Muscle layer of duodenum (tissue), 2 donors: ENCODE measurements around the gene GPHA2.
A peak's percentile ranks its signal among the peaks of the same experiment; 100 is the strongest.

ENCODE experiments used
- H3K27ac ChIP-seq: one replicate; pipeline ENCODE4 v1.7.0; 2013; ENCODE audit warnings: mild to moderate bottlenecking, low read length
- H3K27me3 ChIP-seq: one replicate; pipeline ENCODE4 v1.7.0; 2013; ENCODE audit warnings: low read depth, mild to moderate bottlenecking, control low read depth, low read length
- H3K36me3 ChIP-seq, 2 donors: one replicate each; pipeline ENCODE4 v1.7.0; 2013; ENCODE audit warnings: low read length in 2 of 2, control low read depth in 1 of 2, mild to moderate bottlenecking in 1 of 2; ENCODE audit not compliant: insufficient read depth in 2 of 2, control insufficient read depth in 1 of 2
- H3K4me1 ChIP-seq, 2 donors: one replicate each; pipeline ENCODE4 v1.7.0; 2013; ENCODE audit warnings: low read length in 2 of 2, mild to moderate bottlenecking in 2 of 2, control low read depth in 1 of 2, moderate library complexity in 1 of 2; ENCODE audit not compliant: insufficient read depth in 2 of 2, control insufficient read depth in 1 of 2
- H3K4me3 ChIP-seq, 2 donors: one replicate each; pipeline ENCODE4 v1.7.0; 2013; ENCODE audit warnings: low read length in 2 of 2, low read depth in 1 of 2, mild to moderate bottlenecking in 1 of 2
- H3K9me3 ChIP-seq, 2 donors: one replicate each; pipeline ENCODE4 v1.7.0; 2013; ENCODE audit warnings: low read length in 2 of 2, control low read depth in 1 of 2, mild to moderate bottlenecking in 1 of 2; ENCODE audit not compliant: control insufficient read depth in 1 of 2
- donor health status: healthy.

The GPHA2 gene

DNA sequence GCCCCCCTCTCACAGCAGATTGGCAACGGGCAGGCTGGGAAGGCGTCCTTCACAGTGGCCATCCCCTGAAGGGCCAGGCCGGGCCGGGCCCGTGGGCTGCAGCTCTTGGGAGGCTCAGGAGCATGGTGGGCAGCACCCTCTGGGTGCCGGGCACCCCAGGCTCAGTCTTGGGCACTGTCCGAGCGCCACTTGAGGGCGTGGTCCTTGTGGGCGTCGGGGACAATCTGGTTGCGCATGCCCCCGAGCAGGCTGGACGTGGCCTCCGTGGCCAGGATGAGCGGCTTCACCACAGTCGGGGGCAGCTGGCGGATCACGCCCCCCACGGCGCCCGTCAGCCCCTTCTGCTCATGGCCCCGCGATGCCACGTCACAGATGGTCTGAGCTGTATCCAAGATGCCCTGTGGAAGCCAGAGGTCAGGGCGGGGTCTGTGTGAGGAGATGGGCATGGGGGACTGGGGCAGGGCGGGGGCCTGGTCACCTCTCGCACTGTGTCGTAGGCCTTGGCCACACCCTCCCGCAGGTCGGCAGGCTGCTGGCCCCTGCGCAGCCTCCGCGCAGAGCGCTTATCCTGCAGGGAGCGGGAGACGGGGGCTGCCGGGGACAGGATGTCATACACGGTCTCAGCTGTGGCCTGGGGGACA lies 40.8 kb downstream of the GPHA2 start:
- Histone ChIP-seq H3K27me3 (no peaks in the 10 kb centered on the region), H3K27ac (no peak overlapping the region), H3K4me3 (no peak overlapping the region), H3K4me1 (no peaks in the 10 kb centered on the region), H3K9me3 (no peaks in the 10 kb centered on the region), H3K36me3 (peaks cover 5 to 54% of the 10 kb centered on the region in 2 donors)

DNA sequence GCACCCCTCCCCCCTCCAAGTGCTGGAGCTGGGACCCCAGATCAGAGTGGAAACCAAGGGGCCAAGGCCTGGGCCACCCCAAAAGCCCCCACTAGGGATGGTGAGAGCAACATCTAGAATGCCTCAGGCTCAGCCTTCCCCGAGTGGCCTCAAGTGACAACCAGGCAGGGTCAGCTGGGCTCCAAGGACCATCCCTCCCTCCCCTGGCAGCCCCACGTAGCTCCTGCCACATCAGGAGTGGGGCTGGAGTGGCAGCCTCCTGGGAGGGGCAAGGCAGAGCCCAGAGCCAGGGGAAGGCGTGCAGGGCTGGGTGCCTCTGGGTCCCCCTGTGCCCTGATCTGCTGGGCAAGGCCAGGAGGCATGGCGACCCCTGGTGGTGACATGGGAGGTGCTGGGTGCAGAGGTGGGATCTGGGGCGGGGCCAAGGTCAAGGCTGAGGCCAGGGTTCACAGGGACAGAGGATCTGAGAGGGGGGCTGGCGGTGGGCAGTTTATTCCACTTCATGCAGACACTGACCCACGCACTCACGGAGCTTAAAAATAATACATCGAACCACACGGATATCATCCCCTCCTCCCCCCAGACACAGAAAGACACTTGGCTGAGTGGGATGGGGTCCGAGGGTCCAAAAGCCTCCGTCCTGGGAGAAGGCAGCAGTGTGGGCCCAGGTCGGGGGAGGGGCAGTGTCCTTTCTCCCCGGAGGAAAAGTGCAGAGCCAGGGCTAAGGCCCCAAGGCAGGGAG lies 41.5 kb downstream of the GPHA2 start:
- peaks cover 5 to 47% of the 10 kb centered on the region in 2 donors for H3K36me3 ChIP-seq
- no peaks in the 10 kb centered on the region for H3K9me3 ChIP-seq
- H3K27ac ChIP-seq, result peak overlapping the region; percentile 69
- no peak overlapping the region for H3K4me3 ChIP-seq
- no peaks in the 10 kb centered on the region for H3K4me1 ChIP-seq
- H3K27me3 ChIP-seq, result no peaks in the 10 kb centered on the region

DNA sequence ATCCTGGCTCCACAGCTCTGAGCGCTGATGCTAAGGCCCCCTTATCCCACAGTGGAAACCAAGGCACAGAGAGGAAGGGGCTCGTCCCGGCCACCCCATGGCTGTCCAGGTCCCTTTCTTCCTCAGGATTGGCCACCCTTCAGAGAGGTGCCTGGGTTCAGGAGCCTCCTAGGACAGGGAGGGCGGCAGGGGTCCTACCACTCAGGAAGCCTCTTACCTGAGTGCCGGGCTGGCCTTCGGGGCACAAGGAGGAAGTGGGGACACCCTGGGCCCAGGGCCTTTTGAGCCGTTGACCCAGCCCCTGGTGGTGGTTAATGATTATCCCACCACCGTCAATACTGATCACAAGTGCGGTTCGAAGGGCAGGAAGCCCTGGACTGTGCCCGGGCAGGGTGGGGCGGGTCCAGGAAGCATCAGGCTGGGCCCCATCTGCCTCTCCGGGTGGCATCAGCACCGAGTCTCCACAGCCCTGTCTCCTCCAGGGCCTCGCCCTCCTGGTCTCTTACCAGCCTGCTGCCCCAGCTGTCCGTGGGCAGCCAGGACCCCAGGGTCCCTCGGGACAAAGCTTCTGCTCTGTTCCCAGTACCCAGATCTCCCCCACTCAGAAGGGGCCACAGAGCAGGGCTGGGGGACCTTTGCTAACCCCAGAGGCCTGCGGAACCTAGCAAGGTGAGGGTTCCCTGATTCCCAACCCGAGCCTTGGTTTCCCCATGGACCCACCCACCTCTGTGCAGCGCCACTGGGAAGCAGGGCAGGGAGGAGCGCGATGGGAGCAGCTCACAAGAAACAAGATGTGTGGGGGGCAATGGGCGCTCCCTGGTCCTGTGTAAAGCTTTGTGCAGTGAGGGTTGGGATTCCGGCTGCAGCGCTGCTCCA lies 42.3 kb downstream of the GPHA2 start:
- Histone ChIP-seq H3K9me3 (no peaks in the 10 kb centered on the region), H3K4me3 (peak overlapping the region in 1 of 2 donors; percentile 59), H3K27ac (peak overlapping the region; percentile 83), H3K4me1 (peaks cover 0 to under 1% of the 10 kb centered on the region in 2 donors), H3K27me3 (no peaks in the 10 kb centered on the region), H3K36me3 (peaks cover 4 to 39% of the 10 kb centered on the region in 2 donors)

DNA sequence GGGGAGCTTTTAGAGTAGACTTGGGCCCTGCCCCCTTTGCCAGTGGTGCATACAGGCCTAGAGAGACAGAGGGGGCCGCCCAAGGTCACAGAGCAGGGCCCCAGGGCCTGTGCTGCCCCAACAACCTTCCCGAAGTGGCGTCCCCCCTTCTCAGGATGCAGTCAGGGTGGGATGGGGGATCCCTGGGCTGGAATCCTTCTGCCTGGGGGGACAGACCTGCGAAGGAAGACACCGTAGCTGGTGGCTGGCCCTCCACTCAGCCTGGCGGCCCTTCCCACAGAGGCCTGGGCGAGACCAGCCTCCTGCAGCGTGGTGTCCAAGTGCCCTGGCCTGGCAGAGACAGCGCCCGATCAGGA lies 42.9 kb downstream of the GPHA2 start:
- peak overlapping the region; percentile 83 for H3K27ac ChIP-seq
- peaks cover 0 to 7% of the 10 kb centered on the region in 2 donors for H3K4me1 ChIP-seq
- H3K36me3 ChIP-seq, result peaks cover 0 to 33% of the 10 kb centered on the region in 2 donors
- H3K27me3 ChIP-seq, result no peaks in the 10 kb centered on the region
- peak overlapping the region in 1 of 2 donors; percentile 59 for H3K4me3 ChIP-seq
- no peaks in the 10 kb centered on the region for H3K9me3 ChIP-seq

DNA sequence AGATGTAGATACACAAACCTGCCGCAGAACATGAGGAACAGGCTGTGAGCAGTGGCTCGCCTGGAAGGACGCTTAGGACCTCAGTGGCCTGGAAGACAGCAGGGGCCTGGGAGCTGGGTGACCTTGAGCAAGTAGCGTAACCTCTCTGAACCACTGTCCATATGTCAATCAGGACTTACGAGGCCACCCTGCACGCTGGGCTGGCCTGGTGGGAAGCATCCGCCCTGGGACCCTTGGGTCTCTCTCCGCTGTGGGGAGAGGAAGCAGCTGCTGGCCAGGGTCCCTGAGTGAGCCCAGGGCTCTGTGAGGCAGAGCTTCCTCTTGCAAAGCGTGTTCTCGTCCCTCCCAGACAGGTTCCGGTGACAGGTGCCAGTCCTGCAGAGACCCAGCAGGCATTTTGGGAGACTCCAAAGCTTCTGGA lies 43.3 kb downstream of the GPHA2 start:
- peak overlapping the region; percentile 83 for H3K27ac ChIP-seq
- peak overlapping the region in 1 of 2 donors; percentile 59 for H3K4me3 ChIP-seq
- peaks cover 0 to 29% of the 10 kb centered on the region in 2 donors for H3K36me3 ChIP-seq
- no peaks in the 10 kb centered on the region for H3K27me3 ChIP-seq
- H3K4me1 ChIP-seq, result peaks cover 0 to 11% of the 10 kb centered on the region in 2 donors
- H3K9me3 ChIP-seq, result no peaks in the 10 kb centered on the region

DNA sequence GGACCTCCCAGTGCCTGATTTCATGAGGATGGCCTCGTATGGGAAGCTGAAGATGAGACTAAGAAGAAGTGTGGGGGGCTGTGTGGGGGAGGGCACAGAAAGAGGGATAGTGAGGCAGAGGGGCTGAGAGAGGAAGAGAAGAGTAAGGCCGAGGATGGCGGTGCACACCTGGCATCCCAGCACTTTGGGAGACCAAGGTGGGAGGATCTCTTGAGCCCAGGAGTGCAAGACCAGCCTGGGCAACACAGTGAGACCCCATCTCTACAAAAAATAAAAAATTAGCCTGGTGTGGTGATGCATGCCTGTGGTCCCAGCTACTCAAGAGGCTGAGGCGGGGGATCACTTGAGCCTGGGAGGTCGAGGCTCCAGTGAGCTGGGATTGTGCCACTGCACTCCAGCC lies 43.8 kb downstream of the GPHA2 start:
- H3K27ac ChIP-seq, result peak overlapping the region; percentile 83
- no peaks in the 10 kb centered on the region for H3K27me3 ChIP-seq
- H3K9me3 ChIP-seq, result no peaks in the 10 kb centered on the region
- H3K4me3 ChIP-seq, result peak overlapping the region in 1 of 2 donors; percentile 59
- H3K4me1 ChIP-seq, result peaks cover 0 to 11% of the 10 kb centered on the region in 2 donors
- peaks cover 0 to 24% of the 10 kb centered on the region in 2 donors for H3K36me3 ChIP-seq

GRCh38 chr11:64891215-64891848 lies 44.4 kb downstream of the GPHA2 start:
- Histone ChIP-seq H3K4me1 (peaks cover 0 to 11% of the 10 kb centered on the region in 2 donors), H3K27ac (peak overlapping the region; percentile 83), H3K36me3 (peaks cover 0 to 18% of the 10 kb centered on the region in 2 donors), H3K4me3 (peak overlapping the region in 1 of 2 donors; percentile 59), H3K27me3 (no peaks in the 10 kb centered on the region), H3K9me3 (no peaks in the 10 kb centered on the region)

DNA sequence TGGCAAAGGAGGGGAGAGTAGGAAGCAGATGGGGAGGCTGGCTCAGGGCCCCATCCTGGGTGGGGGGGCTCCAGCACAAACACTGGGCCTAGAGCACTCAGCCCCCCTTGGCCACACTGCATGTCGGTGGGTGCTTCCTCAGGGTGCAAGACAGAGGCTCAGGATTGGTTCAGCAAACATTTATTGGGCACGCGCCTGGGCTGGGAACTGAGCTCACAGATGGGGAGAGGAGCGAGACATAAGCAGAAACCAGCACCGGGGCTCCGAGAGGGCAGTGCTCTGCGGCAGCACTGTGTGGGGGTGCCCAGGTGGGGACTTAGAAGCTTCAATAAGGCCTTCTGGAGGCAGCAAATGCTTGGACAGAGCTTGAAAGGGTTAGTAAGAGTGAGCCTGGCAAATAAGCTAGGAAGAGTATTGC lies 45.2 kb downstream of the GPHA2 start:
- Histone ChIP-seq H3K4me3 (peak overlapping the region in 1 of 2 donors; percentile 53), H3K27ac (peak overlapping the region; percentile 80), H3K9me3 (no peaks in the 10 kb centered on the region), H3K4me1 (peaks cover 0 to 11% of the 10 kb centered on the region in 2 donors), H3K36me3 (peaks cover 0 to 10% of the 10 kb centered on the region in 2 donors), H3K27me3 (no peaks in the 10 kb centered on the region)

GRCh38 chr11:64888729-64889511 lies 46.8 kb downstream of the GPHA2 start:
- H3K27ac ChIP-seq, result peak overlapping the region; percentile 53
- no peaks in the 10 kb centered on the region for H3K9me3 ChIP-seq
- H3K36me3 ChIP-seq, result no peaks in the 10 kb centered on the region

DNA sequence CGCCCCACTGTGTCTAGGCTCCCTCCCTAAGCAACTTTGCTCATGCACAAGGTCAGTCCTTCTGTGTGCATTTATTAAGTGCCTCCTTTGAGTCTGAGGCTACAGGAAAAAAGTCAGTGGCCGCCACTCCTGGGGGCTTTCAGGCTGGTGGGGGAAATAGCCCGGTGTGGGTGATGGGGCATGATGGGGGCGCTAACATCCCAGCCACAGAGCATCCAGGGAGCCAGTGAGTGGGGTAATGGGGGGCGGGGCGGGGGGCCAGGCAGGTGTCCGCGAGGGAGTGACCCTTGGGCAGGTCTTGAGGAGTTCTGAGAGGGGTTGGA lies 47.3 kb downstream of the GPHA2 start:
- Histone ChIP-seq H3K36me3 (no peaks in the 10 kb centered on the region), H3K4me1 (peaks cover 0 to 11% of the 10 kb centered on the region in 2 donors), H3K4me3 (peak overlapping the region; percentile 21 to 54), H3K9me3 (no peaks in the 10 kb centered on the region), H3K27me3 (no peaks in the 10 kb centered on the region), H3K27ac (peak overlapping the region; percentile 30)

More at GRCh38 chr11:64888729-64889511, 46.8 kb downstream of the GPHA2 start:
- H3K27me3 ChIP-seq, result no peaks in the 10 kb centered on the region
- peaks cover 0 to 11% of the 10 kb centered on the region in 2 donors for H3K4me1 ChIP-seq
- H3K4me3 ChIP-seq, result no peak overlapping the region
